Sigmoid colon (tissue), 4 donors: ENCODE data around the gene LGALSL.

Source experiments
- CTCF ChIP-seq, 4 experiments: fragments of 450-650 bp in 3 of 4; fragments of 200-600 bp in 1 of 4; IDR thresholded peaks; one replicate each; pipeline ENCODE4 v1.5.1; 2016 to 2019; ENCODE audit warnings: antibody characterized with exemption in 4 of 4, mild to moderate bottlenecking in 3 of 4, moderate library complexity in 2 of 4
- EP300 ChIP-seq, 4 donors: sonication (generic); formaldehyde crosslinking; IDR thresholded peaks; one replicate each; pipeline ENCODE4 v1.6.1; 2017; ENCODE audit warnings: antibody characterized with exemption in 4 of 4
- POLR2A ChIP-seq, 2 donors: fragments of 450-650 bp; IDR thresholded peaks; one replicate each; pipeline ENCODE4 v1.6.1; 2016; ENCODE audit warnings: antibody characterized with exemption in 2 of 2, mild to moderate bottlenecking in 2 of 2, moderate library complexity in 2 of 2
- POLR2AphosphoS5 ChIP-seq, 4 donors: sonication (generic); formaldehyde crosslinking; IDR thresholded peaks; one replicate each; pipeline ENCODE4 v1.6.1; 2017; ENCODE audit warnings: antibody characterized with exemption in 4 of 4

- no peak for TF ChIP-seq CTCF (IDR thresholded peaks at IDR 0.05)
- no peak for TF ChIP-seq POLR2A (IDR thresholded peaks at IDR 0.05)
- no peak for TF ChIP-seq EP300 (IDR thresholded peaks at IDR 0.05)
- no peak for TF ChIP-seq POLR2AphosphoS5 (IDR thresholded peaks at IDR 0.05)
Measured at GRCh38 chr2:64485961-64486360, 32.0 kb downstream of the LGALSL start.
